ENCODE measurements around the gene STARD7.
"Not testable (repeated sequence)": the region's sequence is repeated elsewhere in the genome, so short reads cannot be mapped to it uniquely, and the experiment has no call there.

STARD7 gene

DNA sequence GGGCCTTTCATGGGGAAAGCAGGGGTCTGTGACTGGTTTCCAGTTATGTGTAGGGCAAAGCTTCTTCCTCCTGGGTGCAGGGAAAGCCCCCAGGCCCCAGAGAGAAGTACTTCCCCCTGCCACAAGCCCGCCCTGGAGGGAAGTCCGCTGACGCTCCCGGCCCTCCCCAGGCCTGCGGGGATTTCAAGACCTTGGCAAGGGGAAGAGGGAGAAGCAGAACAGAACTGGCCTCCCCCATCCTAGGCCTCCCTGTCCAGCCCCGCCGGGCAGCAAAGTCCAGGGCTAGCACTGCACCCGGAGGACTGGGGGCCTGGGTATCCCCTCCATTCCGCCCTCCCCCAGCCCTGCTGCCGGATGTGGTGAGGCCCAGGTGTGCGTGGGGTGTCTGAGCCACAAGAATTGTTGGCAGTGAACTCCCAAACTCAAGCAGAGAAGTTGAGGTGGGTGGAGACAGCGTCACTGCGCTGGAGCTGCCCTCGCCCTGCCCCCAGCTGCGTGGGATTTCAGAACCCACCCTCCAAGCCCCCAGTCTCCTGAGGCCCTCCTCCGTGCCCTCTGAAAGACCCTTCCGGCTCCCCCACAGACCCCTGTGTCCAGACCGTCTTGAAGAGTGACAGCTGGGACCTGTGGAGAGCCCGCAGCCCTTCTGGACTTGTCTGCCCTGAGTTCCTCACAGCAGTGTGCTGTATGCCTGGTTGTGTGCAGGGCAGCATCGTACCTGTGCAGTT lies 62.3 kb downstream of the STARD7 start:
- peak; percentile 80 for DNase-seq

DNA sequence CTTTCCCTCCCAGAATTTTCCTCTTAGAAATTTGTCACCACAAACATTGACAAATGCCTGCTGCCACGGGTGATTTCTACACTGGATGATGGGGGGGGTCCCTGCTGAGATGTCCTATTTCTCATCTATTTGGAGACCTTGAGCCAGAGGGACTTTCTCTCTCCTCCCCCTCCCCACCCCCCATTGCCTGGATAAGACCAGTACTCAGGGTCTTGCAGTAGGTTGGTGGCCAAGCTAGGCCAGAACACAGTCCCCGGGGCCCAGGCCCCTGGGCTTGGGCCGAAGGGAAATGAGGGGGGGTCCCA lies 62.8 kb downstream of the STARD7 start:
- no peak for DNase-seq

DNA sequence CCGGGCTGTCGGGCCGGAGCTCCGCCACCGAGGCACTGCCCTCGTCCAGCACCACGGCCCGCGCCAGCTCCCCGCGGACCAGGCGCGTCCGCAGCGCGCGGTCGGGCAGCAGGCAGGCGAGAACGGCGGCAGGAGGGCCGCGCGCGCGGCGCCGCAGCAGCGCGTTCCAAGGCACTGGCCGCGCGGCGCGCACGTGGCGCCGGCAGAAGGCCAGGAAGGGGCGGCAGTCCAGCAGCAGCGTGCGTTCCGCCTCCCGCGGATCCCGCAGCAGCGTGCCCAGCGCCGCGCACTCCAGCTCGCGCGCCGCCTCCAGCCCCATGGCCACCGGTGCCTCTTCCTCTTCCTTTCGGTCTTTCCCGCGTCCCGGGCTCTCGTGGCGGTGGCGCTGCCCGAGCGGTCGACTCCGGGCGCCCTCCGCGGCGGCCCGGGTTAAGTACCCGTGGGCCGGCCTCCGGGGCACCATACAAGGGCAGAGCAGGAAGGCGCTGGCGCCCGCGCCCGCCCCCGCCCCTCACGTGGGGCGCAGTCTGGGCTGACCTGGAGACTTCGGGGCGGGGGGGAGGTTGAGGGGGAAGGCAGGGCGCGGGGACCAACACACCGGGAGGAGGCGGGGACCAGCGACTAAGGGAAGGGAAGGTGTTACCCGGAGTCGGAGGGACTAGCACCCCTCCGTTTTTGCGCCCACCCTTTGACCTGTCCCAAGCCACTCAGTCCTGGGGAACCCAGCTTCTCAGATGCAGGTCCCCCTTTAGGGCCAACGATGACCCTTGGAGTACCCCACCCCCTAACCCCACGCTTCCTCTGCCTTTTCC lies 63.4 kb downstream of the STARD7 start, which contains the start of gene DUSP2:
DUSP2 (minus strand) TSS at position 405 of the 812 bp plus-strand sequence; CDS start at position 319, 86 bp downstream.
- peak; percentile 94 for DNase-seq

DNA sequence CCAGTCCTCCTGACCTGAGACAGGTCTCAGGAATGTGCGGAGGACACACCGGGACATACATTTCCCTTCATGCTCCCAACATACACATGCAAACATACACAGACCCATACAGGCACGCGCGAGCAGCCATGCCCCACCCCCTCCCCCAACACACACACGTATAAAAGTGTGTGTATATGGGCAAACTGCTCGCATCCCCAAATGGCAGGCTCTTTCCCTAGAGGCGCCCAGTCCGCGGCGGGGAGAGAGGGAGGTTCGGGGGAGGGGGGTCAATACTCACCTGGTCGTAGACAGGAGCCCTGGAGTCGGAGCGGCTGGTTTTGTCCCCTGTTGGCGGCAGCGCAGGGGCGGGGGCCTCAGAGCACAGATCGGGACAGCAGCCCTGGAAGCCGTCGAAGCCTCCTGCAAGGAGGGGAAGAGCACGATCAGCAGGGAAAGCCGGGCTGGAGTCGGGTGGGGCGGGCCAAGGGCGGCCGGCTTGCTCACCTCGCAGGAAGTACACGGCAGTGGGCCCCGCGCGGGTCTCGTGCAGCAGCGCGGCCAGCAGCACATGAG lies 64.1 kb downstream of the STARD7 start:
- peak; percentile 65 for DNase-seq

DNA sequence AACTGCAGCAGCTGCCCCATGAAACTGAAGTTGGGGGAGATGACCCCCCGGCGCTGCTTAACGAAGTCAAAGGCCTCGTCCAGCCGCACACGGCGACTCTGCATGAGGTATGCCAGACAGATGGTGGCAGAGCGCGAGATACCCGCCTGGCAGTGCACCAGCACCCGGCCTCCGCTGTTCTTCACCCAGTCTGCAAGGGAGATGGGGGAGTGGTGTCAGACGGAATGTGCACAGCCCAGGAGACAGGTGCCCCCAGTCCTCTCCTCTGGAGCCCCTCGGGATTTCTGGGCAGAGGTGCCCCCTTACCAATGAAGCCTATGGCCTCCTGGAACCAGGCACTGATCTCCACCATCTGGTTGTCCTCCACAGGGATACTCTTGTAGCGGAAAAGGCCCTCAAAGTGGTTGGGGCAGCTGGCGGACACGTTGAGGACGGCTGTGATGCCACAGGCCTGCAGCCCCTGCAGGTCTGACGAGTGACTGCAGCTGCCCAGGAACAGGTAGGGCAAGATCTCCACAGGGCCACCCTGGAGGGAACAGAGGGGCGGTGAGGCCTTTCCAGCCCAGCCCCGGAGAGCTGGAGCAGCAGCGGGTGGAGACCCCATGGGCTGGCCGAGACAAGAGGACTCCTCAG lies 64.7 kb downstream of the STARD7 start:
- peak; percentile 51 for DNase-seq

DNA sequence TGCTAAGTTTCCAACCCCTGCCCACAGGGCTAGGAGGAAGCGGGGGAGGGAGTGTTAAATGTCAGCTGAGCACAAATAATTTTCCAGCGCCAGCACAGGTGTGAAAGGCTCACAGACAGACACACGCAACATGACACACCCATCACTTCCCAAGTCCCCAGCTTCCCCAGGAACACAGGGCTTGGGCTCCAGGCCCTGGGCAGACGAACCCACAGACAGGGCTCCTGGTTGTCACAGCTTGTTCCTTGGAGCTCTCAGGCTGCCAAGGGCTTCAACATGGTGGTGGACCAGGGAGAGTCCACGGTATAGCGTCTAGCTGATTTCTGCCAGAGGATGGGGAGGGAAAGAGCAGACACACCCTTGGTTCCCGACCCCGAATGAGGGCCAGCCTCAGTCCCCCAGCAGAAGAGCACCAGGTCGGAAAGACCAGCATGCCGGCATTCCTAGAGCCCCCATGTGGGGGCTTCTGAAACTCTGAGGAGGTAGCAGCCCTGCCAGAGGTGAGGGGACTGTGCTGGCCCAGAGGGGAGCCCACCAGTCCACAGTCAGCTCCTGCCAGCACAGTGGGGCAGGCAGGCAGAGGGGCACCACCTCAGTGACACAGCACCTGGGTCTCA lies 65.3 kb downstream of the STARD7 start:
- DNase-seq, result no peak

DNA sequence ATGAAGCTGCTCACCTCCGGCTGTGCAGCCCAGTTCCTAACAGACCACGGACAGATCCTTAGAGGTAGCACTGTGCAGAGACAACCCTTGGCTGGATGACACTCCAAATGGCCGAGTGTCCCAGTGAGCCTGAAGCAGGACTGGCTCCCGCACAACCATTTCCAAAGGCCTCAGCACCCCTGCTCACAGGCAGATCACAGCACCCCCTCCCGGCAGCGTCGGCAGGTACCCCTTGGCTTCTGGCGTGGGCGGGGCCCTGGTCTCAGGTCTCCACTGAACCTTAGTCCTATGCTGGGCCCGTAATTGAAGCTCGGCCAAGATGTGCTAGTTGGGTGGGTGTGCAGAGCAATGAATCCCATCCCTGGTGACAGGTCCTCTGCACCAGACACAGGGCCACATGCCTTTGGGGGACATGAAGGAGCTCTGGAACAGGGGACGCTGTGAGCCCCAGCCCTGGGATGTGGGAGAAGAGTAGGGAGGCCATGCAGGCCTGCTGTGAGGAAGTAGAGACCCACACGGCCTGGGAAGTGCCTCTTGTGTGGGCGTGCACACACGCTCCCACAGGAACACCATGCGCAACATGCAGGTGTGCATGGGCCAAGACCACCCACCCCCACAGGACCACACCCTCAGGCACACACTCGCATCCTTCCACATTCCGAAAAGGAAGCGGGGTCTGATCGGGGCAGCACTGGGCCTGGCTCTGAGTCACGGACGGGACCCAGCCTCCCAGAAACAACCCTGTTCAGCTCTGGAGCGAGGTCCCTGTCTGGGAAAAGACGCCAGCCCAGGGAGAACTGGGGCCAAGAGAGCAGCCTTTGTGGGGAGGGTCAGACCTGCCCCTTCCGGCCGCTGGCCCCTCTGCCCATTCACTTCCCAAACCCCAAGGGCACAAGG lies 66.2 kb downstream of the STARD7 start:
- DNase-seq, result peak; percentile 78

DNA sequence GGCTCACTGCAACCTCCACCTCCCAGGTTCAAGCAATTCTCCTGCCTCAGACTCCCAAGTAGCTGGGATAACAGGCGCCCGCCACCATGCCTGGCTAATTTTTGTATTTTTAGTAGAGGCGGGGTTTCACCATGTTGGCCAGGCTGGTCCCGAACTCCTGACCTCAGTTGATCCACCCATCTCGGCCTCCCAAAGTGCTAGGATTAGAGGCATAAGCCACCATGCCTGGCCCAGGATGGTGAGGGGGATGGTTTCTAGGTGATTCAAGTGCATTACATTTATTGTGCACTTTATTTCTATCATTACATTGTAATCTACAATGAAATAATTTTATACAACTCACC lies 67.0 kb downstream of the STARD7 start:
- not testable (repeated sequence) for DNase-seq

DNA sequence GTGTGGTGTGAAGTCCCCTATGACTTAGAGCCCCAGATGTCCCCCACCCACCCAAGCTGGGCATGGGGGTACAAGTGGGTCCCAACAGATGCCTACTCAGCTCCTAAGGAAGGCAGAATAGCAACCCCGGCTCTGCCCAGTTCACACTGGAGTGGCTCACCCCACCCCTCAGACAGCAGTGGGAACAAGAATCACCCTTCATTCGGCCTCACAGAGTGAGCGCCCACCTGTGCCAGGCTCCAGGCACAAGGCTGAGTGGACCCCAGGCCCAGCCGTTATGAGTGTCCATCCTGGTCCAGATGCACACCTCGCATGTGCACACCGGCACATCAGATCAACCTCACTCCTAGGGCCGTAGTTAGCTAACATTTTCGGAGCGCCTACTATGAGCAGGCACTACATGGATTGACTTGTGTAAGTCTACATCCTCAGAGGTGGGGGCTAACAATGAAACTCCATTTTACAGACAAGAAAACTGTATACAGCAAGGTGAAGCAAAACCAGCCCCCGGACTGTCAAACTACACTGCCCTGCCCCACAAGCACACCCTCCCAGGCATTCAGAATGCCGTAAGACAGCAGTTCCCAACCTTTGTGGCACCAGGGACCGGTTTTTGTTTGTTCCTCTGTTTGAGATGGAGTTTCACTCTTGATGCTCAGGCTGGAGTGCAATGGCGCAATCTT lies 67.5 kb downstream of the STARD7 start:
- DNase-seq, result no peak

DNA sequence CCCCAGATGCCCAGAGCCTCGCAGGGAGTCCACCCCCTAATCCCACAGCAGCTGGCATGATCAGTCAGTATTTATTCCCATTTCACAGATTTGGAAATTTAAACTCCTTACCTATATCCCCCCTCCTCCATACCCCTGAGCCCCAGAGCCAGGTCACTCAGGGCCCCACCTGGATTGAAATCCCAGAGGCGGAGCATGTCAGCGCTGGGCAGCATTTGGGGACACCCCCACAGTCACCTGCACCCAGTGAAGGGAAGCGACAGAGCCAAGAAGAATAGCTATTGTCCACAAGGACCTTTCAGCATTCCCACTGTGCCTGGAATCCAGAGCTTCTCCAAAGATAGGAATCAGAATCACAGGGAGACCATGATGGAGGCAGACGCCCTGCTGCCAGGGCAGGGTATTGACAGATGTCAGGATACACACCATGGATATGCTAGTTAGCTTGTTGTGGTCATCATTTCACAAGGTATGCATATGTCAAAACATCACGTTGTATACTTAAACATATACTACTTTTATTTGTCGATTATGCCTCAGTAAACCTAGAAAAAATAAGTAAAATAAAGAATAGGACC lies 69.4 kb downstream of the STARD7 start:
- DNase-seq, result no peak

DNA sequence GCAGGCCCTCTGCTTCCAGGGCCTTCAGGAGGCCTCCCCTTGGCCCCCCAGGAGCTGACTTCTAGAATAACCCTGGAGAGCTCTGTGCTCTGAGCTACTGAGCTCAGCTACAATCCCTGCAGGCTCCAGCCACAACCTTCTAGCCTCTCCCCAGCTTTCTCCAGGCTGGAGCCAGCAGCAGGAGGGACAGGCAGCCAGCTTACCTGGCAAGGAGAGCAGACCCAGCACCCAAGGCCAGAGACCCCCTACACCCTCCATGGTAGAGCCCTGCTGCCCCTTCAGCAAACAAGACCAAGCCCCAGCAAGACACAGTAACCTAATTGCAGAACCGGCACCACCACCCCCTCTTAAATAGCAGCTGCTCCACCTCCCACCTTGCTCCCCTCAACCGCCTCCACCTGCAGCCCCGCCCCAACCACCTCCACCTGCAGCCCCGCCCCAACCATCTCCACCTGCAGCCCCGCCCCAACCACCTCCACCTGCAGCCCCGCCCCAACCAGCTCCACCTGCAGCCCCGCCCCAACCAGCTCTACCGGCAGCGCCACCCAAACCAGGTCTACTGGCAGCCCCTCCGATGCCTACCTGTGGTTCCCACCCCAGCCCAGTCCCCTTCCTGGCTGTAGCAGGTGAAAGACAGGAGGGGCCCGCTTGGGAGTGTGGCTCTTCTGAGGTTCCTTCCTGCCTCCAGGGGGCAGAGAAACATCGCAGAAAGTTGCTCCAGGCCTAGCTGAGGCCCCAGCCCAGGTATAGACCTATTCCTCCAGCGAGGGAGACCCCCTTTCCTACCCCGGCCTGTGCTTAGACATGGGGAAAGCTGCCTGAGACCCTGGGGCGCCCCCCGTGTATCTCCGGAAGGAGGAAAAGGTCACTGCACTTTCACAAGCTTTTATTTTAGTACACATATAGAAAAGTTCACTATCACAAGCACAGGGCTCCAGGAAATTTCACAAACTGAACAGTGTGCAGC lies 70.2 kb downstream of the STARD7 start, which contains the start of gene ASTL:
ASTL (minus strand) TSS at position 324 of the 967 bp plus-strand sequence; CDS start at position 258, 66 bp downstream.
- peak; percentile 59 for DNase-seq

DNA sequence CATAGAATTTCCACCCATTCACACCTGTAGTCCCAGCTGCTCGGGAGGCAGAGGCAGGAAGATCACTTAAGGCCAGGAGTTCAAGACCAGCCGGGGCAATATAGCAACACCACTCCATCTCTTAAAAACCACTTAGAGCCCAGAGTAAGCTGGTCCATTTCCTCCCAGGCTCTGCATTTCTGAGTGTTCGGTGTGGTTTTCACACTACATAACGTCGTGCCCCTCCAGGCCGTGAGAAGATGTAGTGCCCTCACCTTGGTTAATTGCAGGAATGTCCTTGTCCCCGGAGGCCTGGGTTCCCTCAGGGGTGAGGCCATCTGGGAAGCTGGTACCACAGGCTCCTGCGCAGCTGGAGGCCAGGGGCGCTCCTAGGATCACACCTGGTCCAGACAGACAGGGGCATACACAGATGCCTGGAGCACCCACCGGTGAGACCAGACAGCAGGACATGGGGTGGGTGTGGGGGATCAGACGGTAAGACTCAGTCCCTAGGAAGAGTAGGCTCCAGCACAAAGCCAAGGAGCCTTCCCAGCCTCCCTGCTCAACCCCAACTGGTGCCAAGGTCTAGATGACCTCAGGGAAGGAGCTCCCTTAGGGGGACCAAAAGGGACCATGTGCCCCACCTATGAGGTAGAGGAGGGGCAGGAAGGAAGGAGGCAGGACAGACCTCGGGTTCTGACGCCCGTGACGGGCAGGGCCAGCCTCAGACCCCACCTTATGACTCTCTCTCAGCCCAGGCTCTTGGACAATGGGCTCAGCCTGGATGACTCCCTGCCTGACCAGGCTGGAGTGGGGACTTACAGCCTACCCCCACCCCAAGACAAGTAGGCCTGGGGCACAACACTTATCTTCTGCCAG lies 71.1 kb downstream of the STARD7 start:
- DNase-seq, result no peak

DNA sequence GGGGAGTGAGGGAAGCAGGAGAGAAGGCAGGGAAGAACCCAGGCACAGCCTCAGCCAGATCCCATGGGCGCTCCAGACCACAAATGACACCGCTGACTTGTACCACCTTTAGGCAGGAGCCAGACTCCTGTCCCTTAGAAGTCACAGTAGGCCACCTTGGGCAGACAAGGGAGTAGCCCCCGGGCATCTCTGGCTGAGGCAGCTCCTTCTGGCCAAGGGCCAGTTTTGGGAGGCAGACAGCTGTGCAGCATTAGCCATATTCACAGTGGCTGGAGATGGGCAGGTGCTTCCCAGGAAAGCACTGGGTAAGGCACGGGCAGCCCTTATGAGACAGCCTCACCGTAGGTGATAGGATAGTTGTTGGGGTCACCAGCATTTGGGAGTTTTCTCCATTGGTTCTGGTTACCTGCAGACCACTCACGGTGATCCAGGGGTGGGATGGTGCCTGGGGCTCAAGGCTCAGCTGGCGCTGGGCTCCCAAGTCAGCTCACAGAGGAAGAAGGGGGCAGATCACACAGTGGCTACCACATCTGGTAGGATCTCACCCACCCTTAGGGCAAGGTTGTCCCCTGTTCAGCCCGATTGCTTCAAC lies 72.4 kb downstream of the STARD7 start:
- no peak for DNase-seq

DNA sequence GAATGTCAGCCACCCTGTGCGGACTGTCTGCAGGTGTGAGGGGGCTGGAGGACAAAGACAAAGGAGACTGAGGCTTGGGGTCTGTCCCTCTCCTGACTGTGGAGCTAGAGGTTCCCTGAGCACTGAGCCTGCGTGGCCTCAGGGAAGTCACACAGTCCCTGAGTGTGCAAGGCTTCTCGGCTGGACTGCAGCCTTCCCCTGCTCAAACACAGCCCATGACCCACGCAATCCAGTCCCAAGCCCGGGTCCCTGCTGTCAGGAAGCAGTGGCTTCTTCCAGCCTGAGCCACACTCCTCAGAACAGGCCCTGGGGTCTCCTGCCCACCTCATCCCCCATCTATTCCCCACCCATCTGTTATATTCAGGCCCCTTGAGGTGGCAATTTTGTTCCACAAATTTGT lies 73.0 kb downstream of the STARD7 start:
- no peak for DNase-seq

DNA sequence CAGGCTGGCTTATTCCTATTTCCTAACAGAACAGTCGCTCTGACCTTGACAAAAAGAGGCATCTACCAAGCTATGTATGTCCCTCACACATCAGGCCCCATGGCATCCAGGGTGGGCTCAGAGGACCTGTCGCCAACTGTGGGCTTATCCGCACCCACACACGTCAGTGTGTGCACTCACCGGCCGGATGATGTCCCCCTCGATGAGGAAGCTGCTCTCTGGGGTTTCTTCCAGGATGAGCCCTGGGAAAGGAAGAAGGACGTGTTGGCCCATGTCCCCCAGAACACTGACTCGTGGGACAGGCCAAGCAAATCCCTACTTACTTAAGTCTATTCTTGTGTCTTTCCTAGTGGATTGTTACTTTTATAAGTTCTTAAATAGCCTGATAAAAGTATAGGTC lies 73.5 kb downstream of the STARD7 start:
- no peak for DNase-seq
